IMR-90 (cell line): ENCODE measurements around the gene VAMP3. TPM values are rescaled to one million over a fixed set of nuclear protein-coding genes. Genes with fewer than 3 reads are reported as not detected.

ENCODE experiments used
- ATAC-seq: fragments of 200-7000 bp; cut with Tn5 transposase; 2 replicates; pipeline ENCODE4 v1.9.1; 2020; ENCODE audit warnings: low read depth, mild to moderate bottlenecking, moderate library complexity
- BruUV-seq: library from RNA; stranded (reverse); fragments of 400-500 nt; replicated peaks from 2 replicates; lab custom pipeline; 2021; lab: Mats Ljungman, UMichigan
- CTCF ChIA-PET: fragments of 300-600 bp; formaldehyde crosslinking; extraction: SDS; loops from one replicate; lab custom pipeline; 2021; ENCODE audit warnings: antibody characterized with exemption; lab: Yijun Ruan, JAX
- POLR2A ChIA-PET: fragments of 300-600 bp; sonication (Branson Sonifier 250); formaldehyde crosslinking; loops from one replicate; lab custom pipeline; 2022; ENCODE audit warnings: antibody characterized with exemption; ENCODE audit not compliant: unreplicated experiment; lab: Charles Lee
- DNase-seq: peaks from one replicate; pipeline ENCODE4 v3.0.0; 2013
- H2AFZ ChIP-seq: replicated peaks from 2 replicates; pipeline ENCODE3; 2013; ENCODE audit warnings: low read length, mild to moderate bottlenecking; ENCODE audit not compliant: poor library complexity
- H2AK5ac ChIP-seq: 2 replicates; pipeline ENCODE4 v1.6.1; 2013; ENCODE audit warnings: low read depth, low read length, inconsistent platforms
- H2AK9ac ChIP-seq: replicated peaks from 2 replicates; pipeline ENCODE3; 2013; ENCODE audit warnings: mild to moderate bottlenecking, low read depth, low read length, moderate library complexity; ENCODE audit not compliant: poor library complexity
- H2BK120ac ChIP-seq: 2 replicates; pipeline ENCODE4 v1.6.1; 2013; ENCODE audit warnings: low read depth, low read length, inconsistent platforms
- H2BK15ac ChIP-seq: 3 replicates; pipeline ENCODE4 v1.6.1; 2013; ENCODE audit warnings: low read depth, low read length, inconsistent platforms
- H2BK20ac ChIP-seq: 2 replicates; pipeline ENCODE4 v1.6.1; 2013; ENCODE audit warnings: low read depth, mild to moderate bottlenecking, inconsistent platforms, low read length, moderate library complexity
- H2BK5ac ChIP-seq: 2 replicates; pipeline ENCODE4 v1.6.1; 2013; ENCODE audit warnings: mild to moderate bottlenecking, low read depth, low read length, inconsistent platforms; ENCODE audit not compliant: poor library complexity, severe bottlenecking
- H3K14ac ChIP-seq: replicated peaks from 2 replicates; pipeline ENCODE4 v1.6.1; 2013; ENCODE audit warnings: low read depth, low read length, inconsistent platforms
- H3K18ac ChIP-seq: 2 replicates; pipeline ENCODE4 v1.6.1; 2013; ENCODE audit warnings: low read depth, low read length, control low read depth
- H3K23ac ChIP-seq: 2 replicates; pipeline ENCODE4 v1.6.1; 2013; ENCODE audit warnings: low read depth, low read length, inconsistent platforms
- H3K27ac ChIP-seq: 2 replicates; pipeline ENCODE4 v1.5.1; 2013; ENCODE audit warnings: mild to moderate bottlenecking, control low read depth, low read length; ENCODE audit not compliant: insufficient read depth
- H3K27me3 ChIP-seq: 2 replicates; pipeline ENCODE4 v1.6.1; 2013; ENCODE audit warnings: low read length; ENCODE audit not compliant: control insufficient read depth, insufficient read depth
- H3K36me3 ChIP-seq: 2 replicates; pipeline ENCODE4 v1.6.1; 2013; ENCODE audit warnings: low read length, mixed read lengths; ENCODE audit not compliant: control insufficient read depth, insufficient read depth
- H3K4ac ChIP-seq: 2 replicates; pipeline ENCODE4 v1.6.1; 2013; ENCODE audit warnings: low read depth, low read length, inconsistent platforms
- H3K4me1 ChIP-seq: 2 replicates; pipeline ENCODE4 v1.6.1; 2013; ENCODE audit warnings: low read length, mixed read lengths; ENCODE audit not compliant: control insufficient read depth, insufficient read depth
- H3K4me2 ChIP-seq: 2 replicates; pipeline ENCODE4 v1.6.1; 2013; ENCODE audit warnings: low read depth, mild to moderate bottlenecking, control low read depth, low read length, moderate library complexity
- H3K4me3 ChIP-seq: 2 replicates; pipeline ENCODE4 v1.5.1; 2013; ENCODE audit warnings: low read depth, mild to moderate bottlenecking, control low read depth, low read length, moderate library complexity; ENCODE audit not compliant: insufficient read depth
- H3K56ac ChIP-seq: 2 replicates; pipeline ENCODE4 v1.6.1; 2013; ENCODE audit warnings: low read length, inconsistent platforms; ENCODE audit not compliant: insufficient read depth; ENCODE audit errors: extremely low read depth
- H3K79me1 ChIP-seq, 2 experiments: 2 replicates each; pipeline ENCODE4 v1.6.1; 2013; ENCODE audit warnings: low read length in 2 of 2, inconsistent platforms in 1 of 2, low read depth in 1 of 2
- H3K9ac ChIP-seq: 2 replicates; pipeline ENCODE4 v1.6.1; 2013; ENCODE audit warnings: low read depth, low read length, control low read depth
- H3K9me1 ChIP-seq: 2 replicates; pipeline ENCODE4 v1.6.1; 2013; ENCODE audit warnings: low read length, inconsistent platforms; ENCODE audit not compliant: insufficient read depth
- H3K9me3 ChIP-seq: 2 replicates; pipeline ENCODE4 v1.6.1; 2013; ENCODE audit warnings: low read length; ENCODE audit not compliant: control insufficient read depth, insufficient read depth
- H4K20me1 ChIP-seq: 2 replicates; pipeline ENCODE4 v1.6.1; 2013; ENCODE audit warnings: low read length, inconsistent platforms; ENCODE audit not compliant: insufficient read depth
- H4K5ac ChIP-seq: 2 replicates; pipeline ENCODE4 v1.6.1; 2013; ENCODE audit warnings: mild to moderate bottlenecking, low read depth, low read length, control low read depth
- H4K8ac ChIP-seq, 2 experiments: 2 replicates each; pipeline ENCODE4 v1.6.1; 2013; ENCODE audit warnings: low read depth in 2 of 2, low read length in 2 of 2, control low read depth in 1 of 2, inconsistent platforms in 1 of 2
- H4K91ac ChIP-seq: 2 replicates; pipeline ENCODE4 v1.6.1; 2013; ENCODE audit warnings: low read depth, low read length, inconsistent platforms; ENCODE audit not compliant: insufficient read depth
- CTCF ChIP-seq: conservative IDR thresholded peaks from 2 replicates; pipeline ENCODE4 v1.5.1; 2012; ENCODE audit warnings: mild to moderate bottlenecking, low read depth, low read length, improper control_type of control experiment
- NFE2L2 ChIP-seq: fragments of 150-350 bp; IDR thresholded peaks from 2 replicates; pipeline ENCODE4 v1.6.1; 2016; ENCODE audit warnings: low read depth, mild to moderate bottlenecking, low read length
- WGBS, 2 experiments: methylation state at CpG; one replicate each; pipeline versions ENCODE4 v1.1.5 to v1.1.7; 2013; ENCODE audit warnings: missing lambda C conversion rate in 2 of 2; ENCODE audit not compliant: insufficient read length in 1 of 2; ENCODE audit errors: extremely low coverage in 2 of 2; 5-methylcytosine and 5-hydroxymethylcytosine counted together
- dilution Hi-C: fragments of 300-500 bp; cut with HindIII; formaldehyde crosslinking; loops from one replicate; pipeline ENCODE4 v1.14.3; 2018; ENCODE audit warnings: low sequenced_read_pairs; ENCODE audit not compliant: unreplicated experiment
- in situ Hi-C: fragments of 300-500 bp; cut with MboI; formaldehyde crosslinking; loops from 3 replicates; pipeline ENCODE4 v1.14.3; 2019; ENCODE audit warnings: low sequenced_read_pairs, inconsistent platforms, mixed read lengths
- intact Hi-C: fragments of 100-400 bp; cut with micrococcal nuclease; formaldehyde crosslinking; loops from 2 replicates; pipeline ENCODE4 v1.10.0; 2022
- polyA plus RNA-seq, 3 experiments: library from polyadenylated mRNA; depleted of rRNA; stranded (reverse); fragments of >200 nt; gene quantifications; 2 replicates each; pipeline ENCODE4 v1.2.3, GENCODE V29; 2012; ENCODE audit warnings: low replicate concordance in 1 of 3
- total RNA-seq: library from RNA; depleted of rRNA; stranded (reverse); fragments of >200 nt; gene quantifications from 2 replicates; pipeline ENCODE4 v1.2.3, GENCODE V29; 2012

The VAMP3 gene
- total and polyA plus RNA-seq, 2 of the 4 experiments (the other 2 are of a cell fraction) = 99.1 to 354 TPM

- H3K4ac ChIP-seq = no peak overlapping the region
- no peak overlapping the region for H3K56ac ChIP-seq
- H3K4me2 ChIP-seq = no peak overlapping the region
- H4K5ac ChIP-seq = no peak overlapping the region
- H3K9me3 ChIP-seq = no peaks in the 10 kb centered on the region
- H2AK5ac ChIP-seq = no peak overlapping the region
- BruUV-seq = no TSS peak
- H2BK15ac ChIP-seq = no peak overlapping the region
- ATAC-seq = no peak
- intact Hi-C loops (no loop called here), dilution Hi-C loops (no loop called here), in situ Hi-C loops (no loop called here)
- H3K4me1 ChIP-seq = no peaks in the 10 kb centered on the region
- no peak overlapping the region for H3K18ac ChIP-seq
- no peak overlapping the region for H3K4me3 ChIP-seq
- ChIA-PET CTCF (interaction anchor here (0.6 to 0.7 kb wide), 2 partner anchors 13 to 15 kb away, joined by 3 read pairs; no protein-coding TSS in a partner anchor), POLR2A (no interaction called here)
- no peak overlapping the region for H3K14ac ChIP-seq
- H4K91ac ChIP-seq = no peak overlapping the region
- H3K27ac ChIP-seq = no peak overlapping the region
- H3K9ac ChIP-seq = no peak overlapping the region
- no peak overlapping the region for H2BK5ac ChIP-seq
- no peak overlapping the region for H2AK9ac ChIP-seq
- no peaks in the 10 kb centered on the region for H3K36me3 ChIP-seq
- H3K79me1 ChIP-seq = no peaks in the 10 kb centered on the region
- TF ChIP-seq CTCF (no peak), NFE2L2 (no peak)
- no peak for DNase-seq
- no peak overlapping the region for H2BK120ac ChIP-seq
- H3K23ac ChIP-seq = no peak overlapping the region
- H2AFZ ChIP-seq = no peak overlapping the region
- no peaks in the 10 kb centered on the region for H3K9me1 ChIP-seq
- H3K27me3 ChIP-seq = peaks cover 7% of the 10 kb centered on the region
- no peak overlapping the region for H4K8ac ChIP-seq
- WGBS, 2 experiments = no CpG with 5 or more reads among the region's 6 CpGs
- H2BK20ac ChIP-seq = no peak overlapping the region
- no peaks in the 10 kb centered on the region for H4K20me1 ChIP-seq
These were observed 33.1 kb upstream of the VAMP3 start for GRCh38 chr1:7738044-7738443.
